IPS-NIHi7 (cell line): ENCODE data around the gene TXLNB.

Experiments
- DNase-seq: peaks from one replicate; pipeline ENCODE4 v3.0.0; 2012; ENCODE audit warnings: mixed read lengths; ENCODE audit errors: extremely low spot score

The TXLNB gene

GRCh38 chr6:139271056-139271455 lies 20.7 kb downstream of the TXLNB start:
- no peak for DNase-seq

GRCh38 chr6:139270249-139270648 lies 21.5 kb downstream of the TXLNB start:
- DNase-seq: no peak

GRCh38 chr6:139265512-139266190 lies 26.1 kb downstream of the TXLNB start:
- DNase-seq: no peak

- DNase-seq: no peak
Measured at GRCh38 chr6:139262519-139263300, 29.1 kb downstream of the TXLNB start.

- peak; percentile 40 for DNase-seq
Measured at GRCh38 chr6:139257821-139258398, 33.9 kb downstream of the TXLNB start.

- DNase-seq: no peak
Measured at GRCh38 chr6:139257291-139257690, 34.5 kb downstream of the TXLNB start.

GRCh38 chr6:139256087-139256486 lies 35.7 kb downstream of the TXLNB start:
- DNase-seq: no peak

GRCh38 chr6:139254196-139254595 lies 37.6 kb downstream of the TXLNB start:
- no peak for DNase-seq

- DNase-seq: no peak
Measured at GRCh38 chr6:139253656-139254055, 38.1 kb downstream of the TXLNB start.

- DNase-seq: no peak
Measured at GRCh38 chr6:139251691-139252390, 40.0 kb downstream of the TXLNB start.

GRCh38 chr6:139251045-139251690 lies 40.6 kb downstream of the TXLNB start:
- no peak for DNase-seq

- peak; percentile 87 for DNase-seq
Measured at GRCh38 chr6:139250296-139251044, 41.3 kb downstream of the TXLNB start.

- no peak for DNase-seq
Measured at GRCh38 chr6:139249395-139249794, 42.4 kb downstream of the TXLNB start.

GRCh38 chr6:139248911-139249310 lies 42.9 kb downstream of the TXLNB start:
- no peak for DNase-seq

GRCh38 chr6:139247618-139248017 lies 44.2 kb downstream of the TXLNB start:
- DNase-seq: no peak

GRCh38 chr6:139243536-139243935 lies 48.3 kb downstream of the TXLNB start:
- no peak for DNase-seq

GRCh38 chr6:139242457-139243240 lies 49.1 kb downstream of the TXLNB start:
- no peak for DNase-seq

GRCh38 chr6:139240161-139241010 lies 51.4 kb downstream of the TXLNB start:
- no peak for DNase-seq

- DNase-seq: no peak
Measured at GRCh38 chr6:139239064-139239463, 52.7 kb downstream of the TXLNB start.
